Fibroblast of skin of back (primary cell): ENCODE measurements around the gene FBN2.

Experiments used
- DNase-seq: peaks from one replicate; pipeline ENCODE4 v3.0.0-alpha.2; 2013

Gene FBN2

DNA sequence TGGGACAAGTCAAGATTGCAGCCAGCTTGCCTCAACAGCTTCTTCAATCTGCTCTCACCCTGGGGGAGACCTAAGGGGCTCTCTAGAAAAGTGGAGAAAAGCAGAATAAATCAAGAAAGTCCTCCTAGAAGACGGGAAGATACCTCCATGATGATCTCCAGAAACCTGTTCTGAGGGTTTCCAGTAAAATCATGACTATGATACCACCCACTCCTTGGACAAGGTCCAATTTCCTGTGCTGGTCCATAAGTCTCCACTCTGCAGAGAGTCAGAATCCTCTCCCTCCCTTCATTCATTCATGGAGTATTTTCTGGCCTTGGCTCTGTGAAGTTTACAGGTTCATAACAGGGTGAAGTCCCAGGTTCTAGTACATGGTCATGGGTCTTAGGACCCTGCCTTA is 285.8 kb downstream of the FBN2 start:
- DNase-seq = no peak

DNA sequence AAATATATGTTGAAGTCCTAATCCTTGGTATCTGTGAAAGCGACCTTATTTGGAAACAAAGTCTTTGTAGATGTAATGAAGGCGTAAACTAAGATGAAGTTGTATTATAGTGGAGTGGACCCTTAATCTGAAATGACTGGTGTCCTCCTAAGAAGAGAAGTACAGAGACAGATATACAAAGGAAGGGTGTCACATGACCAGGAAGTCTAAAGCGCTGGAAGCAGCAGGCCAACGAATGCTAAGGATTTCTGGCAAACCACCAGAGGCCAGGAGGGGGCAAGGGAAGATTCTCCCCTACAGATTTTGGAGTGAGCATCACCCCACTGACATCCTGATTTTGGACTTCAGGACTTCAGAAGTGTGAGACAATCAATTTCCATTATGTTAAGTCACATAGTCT is 292.1 kb downstream of the FBN2 start:
- DNase-seq = no peak

DNA sequence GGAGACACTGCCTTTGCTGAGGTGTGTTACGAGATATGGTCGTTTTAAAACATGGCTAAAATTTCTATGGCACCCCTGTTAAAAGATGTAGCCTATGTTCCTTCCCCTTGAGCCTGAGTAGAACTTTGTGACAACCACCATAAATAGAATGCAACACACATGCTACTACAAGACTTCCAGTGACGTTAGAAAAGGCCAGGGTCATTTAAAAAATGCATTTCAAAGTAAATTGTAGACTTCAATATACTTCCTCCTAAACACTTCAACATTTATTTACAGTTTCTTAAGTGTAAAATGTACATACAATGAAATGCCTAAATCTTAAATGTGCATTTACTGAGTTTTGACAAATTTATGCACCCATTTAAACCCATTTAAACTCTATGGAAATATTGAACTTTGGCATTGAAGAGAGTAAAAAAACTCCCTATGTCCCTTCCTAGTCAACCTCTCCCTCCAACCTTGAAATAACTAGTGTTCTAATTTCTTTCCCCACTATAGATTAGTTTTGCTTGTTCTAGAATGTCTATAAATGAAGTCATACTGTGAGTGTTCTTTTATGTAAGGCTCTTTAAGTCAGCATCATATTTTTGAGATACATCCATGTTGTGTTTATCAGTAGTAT is 294.0 kb downstream of the FBN2 start:
- DNase-seq = no peak

DNA sequence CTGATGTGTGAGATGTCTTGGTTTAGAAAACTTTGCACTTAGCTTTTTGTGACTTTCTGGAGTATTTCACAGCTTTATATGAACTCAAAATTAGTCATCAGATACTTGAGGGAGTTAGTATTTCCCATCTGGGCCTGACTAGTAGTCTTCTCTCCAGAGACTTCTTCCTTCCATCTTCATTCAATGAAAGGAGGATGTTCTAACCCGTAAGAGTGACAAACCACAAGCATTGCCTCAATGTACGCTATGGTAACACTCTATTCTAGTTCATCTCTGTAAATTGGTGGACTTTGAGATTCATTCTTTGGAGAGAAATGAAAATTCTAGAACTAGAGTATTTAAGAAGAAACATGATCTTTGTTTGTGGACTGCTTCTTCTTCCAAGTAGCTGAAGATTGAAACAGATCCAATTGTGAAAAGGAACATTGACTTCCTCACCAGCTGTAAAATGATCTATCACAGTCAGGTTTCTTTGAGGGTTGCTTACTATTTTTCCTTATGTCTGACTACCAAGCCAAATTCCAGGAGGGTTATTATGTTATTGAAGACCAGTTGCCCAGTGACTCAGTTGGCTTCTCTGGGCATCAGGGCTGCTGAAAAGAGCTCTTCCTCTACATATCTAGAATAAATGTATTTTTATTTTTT is 296.9 kb downstream of the FBN2 start:
- DNase-seq = peak; percentile 79

DNA sequence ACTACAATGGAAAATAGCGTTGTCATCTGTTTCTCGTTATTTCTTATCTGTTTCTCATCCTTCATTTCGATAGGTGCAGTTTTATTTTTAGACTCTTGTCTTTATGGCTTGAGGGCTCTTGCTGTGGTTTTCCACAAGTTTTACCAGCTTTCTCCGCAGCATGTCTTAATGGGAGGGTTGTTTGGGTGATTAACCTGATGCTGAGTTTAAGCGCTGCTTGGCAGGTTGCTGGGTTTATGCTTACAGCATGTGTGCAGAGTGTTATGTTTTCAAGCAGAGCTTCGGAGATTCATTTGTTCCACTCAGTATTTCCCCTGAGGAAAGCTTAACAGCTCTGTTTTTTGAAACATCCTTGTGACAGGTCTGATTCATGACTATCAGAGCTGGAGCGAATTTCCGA is 300.5 kb downstream of the FBN2 start:
- no peak for DNase-seq

DNA sequence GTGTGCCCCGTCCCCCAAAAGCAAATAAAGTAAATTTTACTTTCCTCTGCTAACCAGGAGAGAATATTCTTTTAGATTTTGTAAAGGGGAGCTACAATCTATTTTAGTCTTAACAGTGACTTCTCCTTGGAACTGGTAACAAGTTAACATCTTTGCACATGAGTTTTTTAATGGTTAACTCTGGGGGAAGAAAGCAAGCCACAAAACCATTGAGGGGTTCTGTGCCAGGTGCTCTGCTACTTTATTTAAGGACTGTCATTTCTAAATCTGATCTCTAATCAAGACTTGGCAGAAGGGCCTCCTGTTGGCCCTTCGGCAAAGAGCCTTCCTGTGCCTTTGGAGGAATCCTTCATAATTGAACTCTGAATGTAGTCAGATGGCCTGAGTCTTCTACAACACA is 301.0 kb downstream of the FBN2 start:
- DNase-seq = no peak

DNA sequence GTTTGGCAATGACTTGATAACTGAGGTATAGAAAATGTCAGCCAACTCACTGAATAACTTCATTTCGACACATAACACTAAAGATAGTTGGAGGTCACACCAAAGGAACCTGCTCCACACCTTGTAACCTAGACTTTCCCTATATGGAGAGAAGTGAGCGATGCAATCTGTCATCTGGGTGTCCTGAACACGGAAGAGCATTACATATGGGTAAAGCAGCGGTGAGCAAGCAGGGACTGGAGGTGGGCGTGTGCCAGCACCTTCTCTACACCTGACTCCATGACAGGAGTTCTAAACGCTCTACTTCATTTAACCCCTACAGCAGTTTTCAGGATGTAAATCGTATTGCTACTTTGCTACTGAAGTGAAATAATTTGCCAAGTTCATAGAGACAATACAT is 301.7 kb downstream of the FBN2 start:
- no peak for DNase-seq

DNA sequence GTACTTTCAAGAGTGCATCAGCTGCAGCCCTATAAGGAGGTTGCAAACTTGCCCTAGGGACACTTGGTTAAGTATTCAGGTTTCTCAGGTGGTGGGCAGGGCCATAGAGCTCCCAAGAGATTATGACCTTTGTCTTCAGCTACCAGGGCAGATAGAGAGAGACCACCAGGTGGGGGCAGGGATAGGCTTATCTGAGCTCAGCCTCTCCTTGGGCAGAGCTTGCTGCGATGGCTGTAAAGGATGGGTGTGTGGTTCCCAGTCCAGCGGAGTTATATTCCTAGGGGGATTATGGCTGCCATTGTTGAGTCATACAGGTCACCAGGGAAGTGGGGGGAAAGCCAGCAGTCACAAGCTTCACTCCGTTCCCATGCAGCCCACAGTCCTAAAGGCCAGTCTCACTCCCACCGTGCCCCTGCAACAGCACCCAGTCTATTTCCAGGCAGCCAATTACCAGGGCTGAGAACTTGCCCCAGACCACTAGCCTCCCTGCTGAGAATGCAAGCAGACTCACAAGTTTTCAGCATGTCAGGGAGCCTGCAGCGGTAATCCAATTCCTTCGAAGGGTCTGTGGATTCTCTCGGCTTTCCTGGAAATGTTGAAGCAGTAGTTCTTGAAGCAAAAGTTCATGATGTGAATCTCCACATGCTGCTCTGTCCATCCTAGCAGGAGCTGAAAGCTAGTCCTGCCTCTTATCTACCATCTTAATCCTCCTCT is 303.0 kb downstream of the FBN2 start:
- no peak for DNase-seq

DNA sequence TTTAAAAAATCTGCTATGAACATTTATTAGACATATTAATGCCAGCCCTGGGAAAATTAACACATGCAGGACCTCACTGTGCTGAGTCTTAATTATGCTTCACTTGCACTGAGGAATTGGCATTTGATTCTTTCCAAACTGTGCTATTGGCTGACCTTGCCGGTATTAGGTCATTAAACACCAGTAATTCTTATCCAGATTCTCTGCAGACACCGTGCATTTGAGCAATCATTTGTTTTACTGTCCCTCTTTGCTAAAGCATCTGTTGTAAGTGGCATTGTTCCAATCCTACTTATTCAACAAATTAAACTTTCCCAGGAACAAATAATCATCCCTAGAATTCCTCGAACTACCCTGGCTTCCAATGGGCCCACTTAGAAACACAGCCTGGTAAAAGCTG is 309.5 kb downstream of the FBN2 start:
- DNase-seq = peak; percentile 30

DNA sequence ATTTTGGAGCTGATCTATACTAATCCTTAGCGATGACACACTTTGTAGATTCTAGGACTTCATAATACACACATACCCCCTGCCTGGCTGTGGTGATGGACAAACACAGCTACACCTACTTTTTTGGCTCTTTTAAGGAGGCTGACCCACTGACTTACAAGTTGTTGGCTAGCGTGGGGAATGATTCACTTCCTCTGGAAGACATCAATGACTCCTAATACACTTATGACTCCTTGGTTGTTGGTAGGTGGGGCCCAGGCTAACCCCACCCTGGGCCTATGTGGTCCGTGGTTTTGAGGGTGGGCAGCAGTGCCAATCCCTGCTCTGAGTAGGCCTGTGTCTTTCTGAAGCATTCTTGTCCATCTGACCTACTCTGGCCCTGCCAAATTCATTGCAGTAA is 310.0 kb downstream of the FBN2 start:
- DNase-seq = peak; percentile 91

DNA sequence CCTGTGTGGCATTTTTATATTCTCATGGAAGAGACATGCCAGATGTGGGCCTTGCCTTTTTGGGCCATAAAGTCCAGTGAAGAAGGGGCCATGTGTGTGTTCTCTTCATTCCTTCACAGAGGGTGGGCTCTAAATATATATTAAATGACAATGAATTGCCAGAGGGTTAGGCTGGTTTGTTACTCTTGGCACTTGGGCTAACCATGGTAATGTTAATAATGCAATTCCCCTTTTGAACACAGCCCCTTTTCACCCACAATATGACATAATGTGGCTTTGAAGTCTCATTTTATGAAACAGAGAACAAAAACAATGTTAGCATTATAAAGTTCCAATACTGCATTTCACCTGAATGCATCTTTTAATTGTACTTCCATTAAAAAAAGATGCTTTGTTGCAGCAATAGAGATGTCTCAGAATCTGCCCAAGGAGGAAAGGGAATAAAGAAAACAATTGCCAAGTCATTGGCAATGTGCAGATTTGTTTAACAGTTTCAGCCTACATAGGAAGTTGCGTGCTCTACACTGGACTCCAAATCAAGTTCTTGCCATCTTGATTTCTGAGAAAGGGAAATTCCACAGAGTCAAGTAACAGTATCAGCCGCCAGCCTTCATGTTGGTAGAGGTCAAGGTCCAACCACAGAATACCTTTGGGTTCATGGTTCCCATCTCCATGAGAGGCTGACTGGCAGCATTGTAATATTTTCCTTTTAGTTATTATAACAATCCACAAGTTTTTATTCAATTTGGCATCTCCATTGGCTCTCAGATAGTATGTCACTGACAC is 312.6 kb downstream of the FBN2 start:
- no peak for DNase-seq

DNA sequence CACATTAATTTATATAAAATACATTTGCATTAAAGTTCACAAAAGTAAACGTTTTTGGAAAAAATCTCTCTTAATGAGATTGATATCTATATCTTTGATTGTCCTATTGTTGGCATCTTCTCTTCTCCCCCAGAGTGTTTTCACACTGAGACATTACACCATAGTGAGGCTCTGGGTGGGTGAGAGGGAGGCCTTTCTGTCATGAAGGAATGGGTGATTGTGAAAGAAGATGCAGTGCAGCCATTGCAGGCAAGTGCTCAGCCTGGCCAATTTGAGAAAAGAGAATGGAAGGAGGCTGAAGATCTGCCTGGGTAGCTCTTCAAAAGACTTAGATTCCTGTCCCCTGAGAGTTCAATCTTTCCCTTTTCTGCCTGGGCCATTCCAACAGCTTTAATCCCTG is 313.7 kb downstream of the FBN2 start:
- DNase-seq = no peak

DNA sequence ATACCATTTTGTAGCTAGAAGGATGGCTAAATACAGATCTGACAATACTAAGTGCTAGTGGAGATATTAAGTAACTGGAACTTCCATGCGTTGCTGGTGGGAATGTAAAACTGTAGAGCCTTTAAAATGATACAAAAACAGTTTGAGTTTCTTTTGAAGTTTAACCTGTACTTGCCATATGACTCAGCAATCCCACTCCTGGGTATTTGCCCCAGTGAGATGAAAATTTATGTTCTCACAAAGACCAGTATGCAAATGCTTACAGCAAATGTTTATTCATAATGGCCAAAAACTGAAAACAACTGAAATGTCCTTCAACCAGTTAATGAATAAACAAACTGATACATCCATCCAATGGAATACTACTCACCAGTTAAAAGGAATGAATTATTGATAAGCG is 317.2 kb downstream of the FBN2 start:
- no peak for DNase-seq

DNA sequence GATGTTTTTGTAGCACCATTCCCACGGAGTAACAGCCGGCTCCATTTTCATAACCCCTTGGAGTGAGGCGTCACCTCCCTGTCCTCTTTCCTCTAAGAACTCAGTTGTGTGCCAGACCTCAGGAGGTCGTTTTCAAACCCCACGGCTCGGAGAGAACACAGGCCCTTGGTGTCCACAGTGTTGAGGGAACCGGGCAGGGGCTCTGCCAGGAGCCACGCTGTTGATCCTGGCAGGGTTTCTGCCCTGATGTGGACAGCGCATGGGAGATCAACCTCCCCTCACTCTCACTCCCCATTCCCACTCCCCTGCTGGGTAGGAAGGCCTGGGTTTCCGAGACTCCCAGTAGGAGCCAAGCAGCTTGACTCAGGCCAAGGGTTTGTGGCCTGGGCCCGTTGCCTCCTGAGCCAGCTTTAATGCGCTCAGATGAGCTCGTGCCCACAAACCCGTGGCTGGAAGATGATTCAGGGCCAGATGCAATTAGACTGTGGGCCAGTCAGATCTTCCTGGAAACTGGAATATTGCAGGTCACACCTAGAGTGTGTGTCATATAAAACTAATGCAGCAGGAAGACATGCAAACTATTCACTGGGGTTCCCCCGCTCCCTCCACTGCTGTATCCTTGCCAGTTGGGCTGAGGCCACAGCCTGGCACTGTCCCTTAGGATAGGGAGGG is 321.0 kb downstream of the FBN2 start:
- DNase-seq = peak; percentile 88

DNA sequence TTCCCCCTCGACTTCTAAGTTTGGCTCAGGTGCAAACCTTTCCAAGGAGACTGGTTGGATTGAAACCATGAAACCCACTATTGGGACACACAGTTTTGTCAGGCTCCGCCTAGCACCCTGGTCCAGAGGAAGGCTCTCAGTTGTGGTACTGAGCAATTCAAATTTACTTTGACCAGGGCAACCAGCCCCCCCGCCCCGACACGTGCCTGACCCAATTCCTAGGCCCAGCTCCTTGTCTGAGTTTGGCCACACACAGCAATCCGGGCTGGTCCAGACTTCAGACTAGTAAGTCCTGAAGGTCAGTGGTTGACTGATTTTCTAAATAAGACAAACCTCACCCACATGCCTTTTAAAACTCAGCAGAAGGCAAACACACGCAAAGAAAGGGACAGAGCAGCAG is 321.8 kb downstream of the FBN2 start:
- peak; percentile 13 for DNase-seq

DNA sequence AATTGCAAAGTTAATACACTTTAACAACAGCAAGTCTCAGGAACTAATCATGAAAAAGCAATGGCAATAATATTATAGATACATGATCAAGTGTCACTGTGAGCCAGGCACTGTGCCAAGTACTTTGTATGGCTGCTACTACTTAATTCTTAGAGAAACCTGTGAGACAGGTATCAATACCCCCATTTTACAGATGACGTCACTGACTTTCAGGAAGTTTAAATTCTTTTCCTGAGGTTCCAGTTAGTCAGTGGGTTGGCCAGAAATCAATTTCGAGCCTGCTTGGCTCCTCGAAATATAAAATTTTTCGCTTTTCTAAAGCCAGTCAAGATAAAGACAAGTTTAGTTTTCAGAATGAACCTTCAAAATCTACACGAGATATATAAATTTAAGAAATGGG is 324.2 kb downstream of the FBN2 start:
- DNase-seq = no peak

DNA sequence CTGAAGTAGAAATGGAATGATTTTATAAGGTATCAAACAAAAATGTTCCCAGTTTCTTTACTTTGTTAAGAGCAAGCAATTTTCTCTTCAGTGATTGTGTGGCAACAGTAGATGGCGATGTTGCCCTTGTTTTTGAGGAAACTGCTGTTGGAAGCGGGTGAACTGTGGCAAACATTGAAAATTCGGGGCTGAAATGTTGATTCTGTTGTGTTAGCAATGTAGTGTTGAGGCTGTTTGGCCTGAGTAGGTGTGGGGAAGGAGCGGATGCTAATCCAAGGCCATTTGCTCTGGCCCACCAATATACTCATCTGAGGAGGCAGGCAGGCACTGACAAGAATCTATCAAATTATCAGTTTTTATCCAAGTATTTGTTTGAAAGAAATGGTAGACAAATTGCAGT is 324.7 kb downstream of the FBN2 start:
- peak; percentile 67 for DNase-seq

DNA sequence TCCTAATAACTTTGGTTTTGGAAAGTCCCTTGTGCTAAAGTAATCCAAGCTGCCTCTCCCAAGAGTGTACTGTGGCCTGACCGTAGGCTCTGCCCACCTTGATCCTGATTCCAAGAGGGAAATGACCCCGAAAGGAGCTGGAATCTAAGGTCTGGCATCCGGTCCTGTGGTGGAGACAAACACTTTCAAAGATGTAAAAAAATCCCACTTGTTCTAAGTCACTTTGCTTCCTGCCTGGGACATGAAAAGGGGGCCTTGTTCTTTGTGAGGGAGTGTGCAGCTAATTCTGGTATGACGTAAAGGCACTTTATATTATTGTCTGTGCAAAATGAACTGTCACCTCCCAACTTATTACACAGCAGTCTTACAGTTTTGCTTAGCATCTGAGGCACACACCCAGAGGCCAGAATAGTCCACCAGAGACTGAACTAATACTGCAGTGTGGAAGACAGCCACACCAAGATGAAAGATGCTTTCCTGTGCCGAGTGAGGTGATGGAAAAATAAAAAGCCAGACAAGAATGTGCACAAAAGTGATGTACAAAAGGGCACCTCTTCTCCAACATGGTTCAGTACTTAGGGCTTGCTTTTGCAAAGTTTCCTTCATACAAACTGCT is 325.7 kb downstream of the FBN2 start:
- no peak for DNase-seq

DNA sequence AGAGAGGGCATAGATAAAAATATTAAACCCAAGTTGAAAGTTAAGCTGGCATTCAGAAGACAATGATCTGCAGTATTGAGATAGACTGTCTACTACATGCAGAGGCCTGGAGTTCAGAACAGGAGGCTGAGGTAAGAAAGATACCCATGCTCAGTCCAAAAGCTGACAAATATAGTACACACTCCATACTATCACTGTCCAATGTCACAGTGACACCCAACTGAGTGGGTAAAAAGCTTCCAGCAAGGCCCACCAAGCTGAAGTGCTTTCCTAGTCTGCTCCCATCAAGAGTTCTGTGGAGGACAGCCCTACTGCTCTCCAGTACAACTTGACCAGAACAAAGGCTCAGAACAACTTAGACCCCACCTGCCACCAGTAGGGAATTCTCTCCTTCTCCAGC is 329.6 kb downstream of the FBN2 start:
- DNase-seq = no peak
